Endodermal cell (in vitro differentiated cells): ENCODE measurements around the gene SZT2. TPM values are rescaled to one million over a fixed set of nuclear protein-coding genes. Genes with fewer than 3 reads are reported as not detected.
A peak's percentile ranks its signal among the peaks of the same experiment; 100 is the strongest.

ENCODE experiments used
- DNase-seq: peaks from one replicate; pipeline ENCODE4 v3.0.0-alpha.2; 2017
- H3K27ac ChIP-seq: 2 replicates; pipeline ENCODE4 v1.5.1; 2013; ENCODE audit warnings: mild to moderate bottlenecking, low read depth, low read length, moderate library complexity
- H3K27me3 ChIP-seq: 2 replicates; pipeline ENCODE4 v1.6.1; 2013; ENCODE audit warnings: mild to moderate bottlenecking, low read length, moderate library complexity; ENCODE audit not compliant: insufficient read depth, control insufficient read depth, poor library complexity, severe bottlenecking
- H3K36me3 ChIP-seq: 2 replicates; pipeline ENCODE4 v1.7.0; 2013; ENCODE audit warnings: mild to moderate bottlenecking, low read length, moderate library complexity; ENCODE audit not compliant: control insufficient read depth, insufficient read depth
- H3K4me1 ChIP-seq: one replicate; pipeline ENCODE4 v1.7.0; 2013; ENCODE audit warnings: low read length; ENCODE audit not compliant: control insufficient read depth, insufficient read depth
- H3K4me3 ChIP-seq: 2 replicates; pipeline ENCODE4 v1.5.1; 2013; ENCODE audit warnings: mild to moderate bottlenecking, low read length, moderate library complexity
- H3K9ac ChIP-seq: 2 replicates; pipeline ENCODE4 v1.6.1; 2013; ENCODE audit warnings: mild to moderate bottlenecking, low read length, moderate library complexity; ENCODE audit not compliant: poor library complexity, severe bottlenecking; ENCODE audit errors: extremely low read depth
- H3K9me3 ChIP-seq: 2 replicates; pipeline ENCODE4 v1.6.1; 2013; ENCODE audit warnings: mild to moderate bottlenecking, low read length, moderate library complexity; ENCODE audit not compliant: control insufficient read depth
- H3K27ac Mint-ChIP-seq: 2 replicates; pipeline ENCODE4 v1.8.0; 2020; ENCODE audit warnings: mixed read lengths
- H3K27me3 Mint-ChIP-seq: 2 replicates; pipeline ENCODE4 v1.8.0; 2021; ENCODE audit warnings: mild to moderate bottlenecking, mixed read lengths; ENCODE audit not compliant: insufficient read depth
- H3K36me3 Mint-ChIP-seq: 2 replicates; pipeline ENCODE4 v1.8.0; 2020; ENCODE audit warnings: low read depth, mixed read lengths
- H3K4me1 Mint-ChIP-seq: 2 replicates; pipeline ENCODE4 v1.8.0; 2020; ENCODE audit warnings: mixed read lengths
- H3K4me3 Mint-ChIP-seq: 2 replicates; pipeline ENCODE4 v1.8.0; 2020; ENCODE audit warnings: mild to moderate bottlenecking, moderate library complexity, mixed read lengths
- H3K9me3 Mint-ChIP-seq: 2 replicates; pipeline ENCODE4 v1.8.0; 2020; ENCODE audit warnings: mild to moderate bottlenecking, mixed read lengths
- WGBS, 2 experiments: methylation state at CpG; one replicate each; pipeline versions ENCODE4 v1.1.5 to v1.1.7; 2013; ENCODE audit warnings: missing lambda C conversion rate in 2 of 2, mixed read lengths in 1 of 2; ENCODE audit not compliant: insufficient coverage in 1 of 2, insufficient read length in 1 of 2; 5-methylcytosine and 5-hydroxymethylcytosine counted together
- total RNA-seq, 2 donors: library from RNA; stranded (reverse); fragmentation: NEBNext Ultra II Directional in 1 of 2; extraction: Animal tissue kit (Norgen Biotek cat#: 25700) in 1 of 2; gene quantifications; 2 replicates in 1 of 2; 3 replicates in 1 of 2; pipeline ENCODE4 v1.2.1, GENCODE V29; 2021
- TF ChIP-seq, protein P1 (sequence below): fragments of 200-600 bp; sonication (generic); conservative IDR thresholded peaks from 2 replicates; pipeline ENCODE4 v1.5.0; 2021; ENCODE audit warnings: antibody characterized with exemption, mild to moderate bottlenecking

SZT2 gene
- total RNA-seq, 2 donors from 2014 or later: 55.6 to 59.7 TPM

DNA sequence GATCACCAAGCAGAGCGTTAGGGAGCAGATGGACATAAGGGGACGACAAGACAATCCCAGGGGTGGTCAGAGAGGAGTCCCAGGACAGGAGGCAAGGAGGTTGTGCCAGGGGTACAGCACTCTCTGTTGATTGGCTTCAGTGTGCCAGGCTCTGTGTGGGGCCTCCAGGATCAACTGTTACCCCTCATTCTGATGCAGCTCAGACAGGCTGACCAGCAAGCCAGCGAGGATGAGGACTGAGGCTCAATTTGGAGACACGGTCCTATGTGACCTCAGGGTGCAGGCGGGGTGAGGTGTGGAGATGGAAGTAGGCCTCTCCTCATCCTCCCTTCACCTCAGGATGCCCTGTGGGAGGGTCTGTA is 60.0 kb downstream of the SZT2 start:
- no peak overlapping the region for H3K4me3 ChIP-seq
- H3K36me3 ChIP-seq: peaks cover 64% of the 10 kb centered on the region
- H3K4me1 ChIP-seq: no peaks in the 10 kb centered on the region
- WGBS, 2 experiments: 97 to 100% methylated on average over 3 to 5 of the region's 5 CpGs
- no peak overlapping the region for H3K9ac ChIP-seq
- peaks cover 36% of the 10 kb centered on the region for H3K4me1 Mint-ChIP-seq
- no peaks in the 10 kb centered on the region for H3K9me3 Mint-ChIP-seq
- DNase-seq: peak; percentile 27
- no peak overlapping the region for H3K27ac Mint-ChIP-seq
- H3K4me3 Mint-ChIP-seq: no peak overlapping the region
- TF ChIP-seq, protein P1, sequence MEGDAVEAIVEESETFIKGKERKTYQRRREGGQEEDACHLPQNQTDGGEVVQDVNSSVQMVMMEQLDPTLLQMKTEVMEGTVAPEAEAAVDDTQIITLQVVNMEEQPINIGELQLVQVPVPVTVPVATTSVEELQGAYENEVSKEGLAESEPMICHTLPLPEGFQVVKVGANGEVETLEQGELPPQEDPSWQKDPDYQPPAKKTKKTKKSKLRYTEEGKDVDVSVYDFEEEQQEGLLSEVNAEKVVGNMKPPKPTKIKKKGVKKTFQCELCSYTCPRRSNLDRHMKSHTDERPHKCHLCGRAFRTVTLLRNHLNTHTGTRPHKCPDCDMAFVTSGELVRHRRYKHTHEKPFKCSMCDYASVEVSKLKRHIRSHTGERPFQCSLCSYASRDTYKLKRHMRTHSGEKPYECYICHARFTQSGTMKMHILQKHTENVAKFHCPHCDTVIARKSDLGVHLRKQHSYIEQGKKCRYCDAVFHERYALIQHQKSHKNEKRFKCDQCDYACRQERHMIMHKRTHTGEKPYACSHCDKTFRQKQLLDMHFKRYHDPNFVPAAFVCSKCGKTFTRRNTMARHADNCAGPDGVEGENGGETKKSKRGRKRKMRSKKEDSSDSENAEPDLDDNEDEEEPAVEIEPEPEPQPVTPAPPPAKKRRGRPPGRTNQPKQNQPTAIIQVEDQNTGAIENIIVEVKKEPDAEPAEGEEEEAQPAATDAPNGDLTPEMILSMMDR: no peak
- peaks cover 75% of the 10 kb centered on the region for H3K36me3 Mint-ChIP-seq
- H3K9me3 ChIP-seq: no peaks in the 10 kb centered on the region
- H3K27ac ChIP-seq: no peak overlapping the region
- no peaks in the 10 kb centered on the region for H3K27me3 Mint-ChIP-seq
- H3K27me3 ChIP-seq: no peaks in the 10 kb centered on the region

DNA sequence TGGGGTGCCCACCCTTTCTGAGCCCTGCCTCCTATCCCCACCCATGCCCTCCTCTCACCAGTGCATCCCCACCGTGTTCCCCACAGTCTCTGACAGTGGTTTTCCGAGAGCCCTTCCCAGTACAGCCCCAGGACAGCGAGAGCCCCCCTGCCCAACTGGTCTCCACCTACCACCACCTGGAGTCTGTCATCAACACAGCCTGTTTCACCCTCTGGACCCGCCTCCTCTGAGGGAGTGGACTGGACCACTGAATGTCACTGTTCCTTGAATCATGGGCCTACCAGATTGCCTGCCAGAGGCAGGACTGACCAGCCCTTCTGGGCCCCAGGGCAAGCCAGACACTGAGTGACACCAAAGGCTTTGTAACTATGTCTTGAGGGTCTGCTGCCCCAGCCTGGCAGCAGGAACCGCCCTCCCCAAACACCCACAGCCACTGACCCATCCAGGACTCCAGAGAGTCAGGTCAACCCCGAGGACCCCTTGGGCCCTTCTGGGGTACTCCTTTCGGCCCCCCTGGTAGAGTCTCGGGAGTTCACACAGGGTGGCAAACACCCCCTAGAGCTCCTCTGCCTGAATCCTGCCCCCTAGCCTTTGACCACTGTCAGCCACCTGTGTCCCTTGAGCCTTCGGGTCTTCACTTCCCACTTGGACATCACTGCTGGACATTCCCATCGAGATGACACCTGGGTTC is 60.7 kb downstream of the SZT2 start:
- H3K4me3 Mint-ChIP-seq: no peak overlapping the region
- peaks cover 70% of the 10 kb centered on the region for H3K36me3 Mint-ChIP-seq
- H3K9me3 Mint-ChIP-seq: no peaks in the 10 kb centered on the region

DNA sequence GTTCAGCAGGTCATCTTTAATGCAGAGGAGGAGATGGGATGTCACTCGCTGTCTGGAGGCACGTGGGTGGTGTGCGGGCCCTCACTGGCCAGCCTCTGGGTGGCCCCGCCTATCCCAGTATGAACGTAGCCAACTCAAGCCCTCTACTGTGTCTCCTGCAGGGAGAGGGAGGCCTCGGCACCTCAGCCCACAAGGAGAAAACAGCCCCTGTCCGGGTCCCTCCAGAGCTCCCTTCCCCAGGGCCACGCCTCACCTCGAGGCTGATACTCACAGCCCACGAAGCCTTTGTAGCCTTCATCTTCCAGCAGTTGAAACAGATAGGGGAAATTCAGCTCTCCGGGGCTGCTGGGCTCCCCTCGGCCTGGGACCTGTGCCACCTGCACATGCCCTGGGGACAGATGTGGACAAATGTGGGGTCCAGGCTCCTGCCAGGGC is 61.5 kb downstream of the SZT2 start:
- Histone ChIP-seq H3K9ac (no peak overlapping the region), H3K36me3 (peaks cover 54% of the 10 kb centered on the region), H3K4me1 (no peaks in the 10 kb centered on the region), H3K27me3 (no peaks in the 10 kb centered on the region), H3K9me3 (no peaks in the 10 kb centered on the region), H3K27ac (no peak overlapping the region), H3K4me3 (no peak overlapping the region)
- H3K27me3 Mint-ChIP-seq: no peaks in the 10 kb centered on the region
- TF ChIP-seq, protein P1: no peak
- H3K9me3 Mint-ChIP-seq: no peaks in the 10 kb centered on the region
- peaks cover 34% of the 10 kb centered on the region for H3K4me1 Mint-ChIP-seq
- H3K27ac Mint-ChIP-seq: no peak overlapping the region
- H3K36me3 Mint-ChIP-seq: peaks cover 62% of the 10 kb centered on the region
- no peak overlapping the region for H3K4me3 Mint-ChIP-seq
- 96 to 97% methylated on average over 12 of the region's 12 CpGs for WGBS, 2 experiments
- DNase-seq: peak; percentile 39

More for the DNA sequence above, 60.7 kb downstream of the SZT2 start:
- TF ChIP-seq, protein P1: no peak
- Mint-ChIP-seq H3K27me3 (no peaks in the 10 kb centered on the region), H3K4me1 (peaks cover 34% of the 10 kb centered on the region), H3K27ac (no peak overlapping the region)
- H3K36me3 ChIP-seq: peaks cover 62% of the 10 kb centered on the region
- WGBS, 2 experiments: 92 to 95% methylated on average over 9 to 10 of the region's 10 CpGs
- no peak overlapping the region for H3K4me3 ChIP-seq
- H3K4me1 ChIP-seq: no peaks in the 10 kb centered on the region
- no peaks in the 10 kb centered on the region for H3K27me3 ChIP-seq
- no peak overlapping the region for H3K9ac ChIP-seq
- DNase-seq: peak; percentile 35
- no peaks in the 10 kb centered on the region for H3K9me3 ChIP-seq
- H3K27ac ChIP-seq: no peak overlapping the region
